Fibroblast of lung (primary cell): ENCODE measurements around the gene REEP1.

ENCODE experiments used
- CTCF ChIP-seq, 2 donors: IDR thresholded peaks in 1 of 2; conservative IDR thresholded peaks in 1 of 2; 1 replicate in 1 of 2; 2 replicates in 1 of 2; pipeline ENCODE4 v1.5.1; 2011 to 2012; ENCODE audit warnings: low read length in 2 of 2, control low read depth in 1 of 2, inconsistent platforms in 1 of 2, low read depth in 1 of 2, mild to moderate bottlenecking in 1 of 2
- EZH2 ChIP-seq: IDR thresholded peaks from 2 replicates; pipeline ENCODE4 v1.5.1; 2012; ENCODE audit warnings: low read length, control low read depth, mild to moderate bottlenecking; ENCODE audit errors: missing control alignments

- TF ChIP-seq CTCF (conservative IDR thresholded peaks at IDR 0.05 in 1 of 2, IDR thresholded peaks at IDR 0.05 in 1 of 2; ENCODE audit: low read depth in 1 of 2, low read length in 2 of 2), result no peak
- TF ChIP-seq EZH2, result no peak
Measured at GRCh38 chr2:86175828-86176227, 161.6 kb downstream of the REEP1 start.
